Measurements from ENCODE around the gene FAM174C. TPM values are rescaled to one million over a fixed set of nuclear protein-coding genes. Genes with fewer than 3 reads are reported as not detected.

The FAM174C gene
- total RNA-seq, 3 donors from 2014 or later (not counting 1 experiment from before 2014, with no cell fraction given), result 26.6 to 33.4 (median 27.1) TPM

DNA sequence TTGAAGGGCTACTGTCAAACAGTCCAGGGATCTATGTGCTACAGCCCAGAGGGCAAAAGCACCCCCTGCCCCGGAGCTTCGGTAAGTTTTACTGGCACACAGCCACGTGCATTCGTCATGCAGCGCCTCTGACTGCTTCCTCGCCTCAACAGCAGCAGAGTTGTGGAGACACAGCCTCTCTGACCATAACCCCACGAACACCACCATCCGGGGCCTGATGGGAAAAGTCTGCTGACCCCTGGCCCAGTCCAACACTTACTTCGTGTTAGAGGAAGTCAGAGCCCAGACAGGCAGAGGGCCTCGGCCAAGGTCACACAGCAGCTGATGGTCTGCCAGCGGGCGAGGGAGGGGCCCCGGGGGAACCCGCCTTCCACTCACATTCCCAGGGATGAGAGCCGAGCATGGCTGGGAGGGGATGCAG is 42.7 kb upstream of the FAM174C start:
- no peak overlapping the region for H3K27ac Mint-ChIP-seq
- ATAC-seq (no peak), DNase-seq (no peak)
- no peaks in the 10 kb centered on the region for H3K4me1 Mint-ChIP-seq
- Histone ChIP-seq H3K27me3 (ENCODE audit: control insufficient read depth, insufficient read depth, low read length) (peaks cover 8% of the 10 kb centered on the region), H3K4me1 (ENCODE audit: control insufficient read depth, insufficient read depth, low read length) (peaks cover 5% of the 10 kb centered on the region), H3K27ac (ENCODE audit: low read length) (no peak overlapping the region), H3K36me3 (ENCODE audit: control insufficient read depth, insufficient read depth, low read length) (peaks cover 3% of the 10 kb centered on the region), H3K9me3 (ENCODE audit: control insufficient read depth, insufficient read depth, low read length) (no peaks in the 10 kb centered on the region), H3K4me3 (ENCODE audit: low read length) (no peak overlapping the region)
- peaks cover 0 to 3% of the 10 kb centered on the region in 2 donors for H3K27me3 Mint-ChIP-seq (ENCODE audit: low read depth in 2 of 2)
- intact Hi-C loops (cut with micrococcal nuclease), result no loop called here
- H3K36me3 Mint-ChIP-seq, result no peaks in the 10 kb centered on the region
- H3K4me3 Mint-ChIP-seq, result no peak overlapping the region
- 56% methylated on average over 15 of the region's 15 CpGs for WGBS (ENCODE audit: insufficient coverage)
- H3K9me3 Mint-ChIP-seq, result no peaks in the 10 kb centered on the region
- TF ChIP-seq, protein P1, sequence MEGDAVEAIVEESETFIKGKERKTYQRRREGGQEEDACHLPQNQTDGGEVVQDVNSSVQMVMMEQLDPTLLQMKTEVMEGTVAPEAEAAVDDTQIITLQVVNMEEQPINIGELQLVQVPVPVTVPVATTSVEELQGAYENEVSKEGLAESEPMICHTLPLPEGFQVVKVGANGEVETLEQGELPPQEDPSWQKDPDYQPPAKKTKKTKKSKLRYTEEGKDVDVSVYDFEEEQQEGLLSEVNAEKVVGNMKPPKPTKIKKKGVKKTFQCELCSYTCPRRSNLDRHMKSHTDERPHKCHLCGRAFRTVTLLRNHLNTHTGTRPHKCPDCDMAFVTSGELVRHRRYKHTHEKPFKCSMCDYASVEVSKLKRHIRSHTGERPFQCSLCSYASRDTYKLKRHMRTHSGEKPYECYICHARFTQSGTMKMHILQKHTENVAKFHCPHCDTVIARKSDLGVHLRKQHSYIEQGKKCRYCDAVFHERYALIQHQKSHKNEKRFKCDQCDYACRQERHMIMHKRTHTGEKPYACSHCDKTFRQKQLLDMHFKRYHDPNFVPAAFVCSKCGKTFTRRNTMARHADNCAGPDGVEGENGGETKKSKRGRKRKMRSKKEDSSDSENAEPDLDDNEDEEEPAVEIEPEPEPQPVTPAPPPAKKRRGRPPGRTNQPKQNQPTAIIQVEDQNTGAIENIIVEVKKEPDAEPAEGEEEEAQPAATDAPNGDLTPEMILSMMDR (IDR thresholded peaks at IDR 0.05), result no peak

GRCh38 chr19:1233115-1233667 is 42.1 kb upstream of the FAM174C start:
- no peak overlapping the region for H3K27ac ChIP-seq (ENCODE audit: low read length)
- peaks cover 10% of the 10 kb centered on the region for H3K27me3 ChIP-seq (ENCODE audit: control insufficient read depth, insufficient read depth, low read length)
- H3K4me1 ChIP-seq (ENCODE audit: control insufficient read depth, insufficient read depth, low read length), result peaks cover 8% of the 10 kb centered on the region
- DNase-seq, result no peak
- 91% methylated on average over 24 of the region's 24 CpGs for WGBS (ENCODE audit: insufficient coverage)
- H3K36me3 ChIP-seq (ENCODE audit: control insufficient read depth, insufficient read depth, low read length), result peaks cover under 1% of the 10 kb centered on the region
- H3K27me3 Mint-ChIP-seq (ENCODE audit: low read depth in 2 of 2), result peaks cover under 1 to 4% of the 10 kb centered on the region in 2 donors
- H3K4me1 Mint-ChIP-seq, result peaks cover 1% of the 10 kb centered on the region in 2 donors
- no peak overlapping the region for H3K27ac Mint-ChIP-seq
- no peak overlapping the region for H3K4me3 ChIP-seq (ENCODE audit: low read length)
- no peak overlapping the region for H3K4me3 Mint-ChIP-seq
- H3K36me3 Mint-ChIP-seq, result no peaks in the 10 kb centered on the region
- intact Hi-C loops (cut with micrococcal nuclease), result no loop called here
- no peaks in the 10 kb centered on the region for H3K9me3 ChIP-seq (ENCODE audit: control insufficient read depth, insufficient read depth, low read length)
- ATAC-seq, result no peak
- H3K9me3 Mint-ChIP-seq, result no peaks in the 10 kb centered on the region
- TF ChIP-seq, protein P1 (IDR thresholded peaks at IDR 0.05), result no peak

DNA sequence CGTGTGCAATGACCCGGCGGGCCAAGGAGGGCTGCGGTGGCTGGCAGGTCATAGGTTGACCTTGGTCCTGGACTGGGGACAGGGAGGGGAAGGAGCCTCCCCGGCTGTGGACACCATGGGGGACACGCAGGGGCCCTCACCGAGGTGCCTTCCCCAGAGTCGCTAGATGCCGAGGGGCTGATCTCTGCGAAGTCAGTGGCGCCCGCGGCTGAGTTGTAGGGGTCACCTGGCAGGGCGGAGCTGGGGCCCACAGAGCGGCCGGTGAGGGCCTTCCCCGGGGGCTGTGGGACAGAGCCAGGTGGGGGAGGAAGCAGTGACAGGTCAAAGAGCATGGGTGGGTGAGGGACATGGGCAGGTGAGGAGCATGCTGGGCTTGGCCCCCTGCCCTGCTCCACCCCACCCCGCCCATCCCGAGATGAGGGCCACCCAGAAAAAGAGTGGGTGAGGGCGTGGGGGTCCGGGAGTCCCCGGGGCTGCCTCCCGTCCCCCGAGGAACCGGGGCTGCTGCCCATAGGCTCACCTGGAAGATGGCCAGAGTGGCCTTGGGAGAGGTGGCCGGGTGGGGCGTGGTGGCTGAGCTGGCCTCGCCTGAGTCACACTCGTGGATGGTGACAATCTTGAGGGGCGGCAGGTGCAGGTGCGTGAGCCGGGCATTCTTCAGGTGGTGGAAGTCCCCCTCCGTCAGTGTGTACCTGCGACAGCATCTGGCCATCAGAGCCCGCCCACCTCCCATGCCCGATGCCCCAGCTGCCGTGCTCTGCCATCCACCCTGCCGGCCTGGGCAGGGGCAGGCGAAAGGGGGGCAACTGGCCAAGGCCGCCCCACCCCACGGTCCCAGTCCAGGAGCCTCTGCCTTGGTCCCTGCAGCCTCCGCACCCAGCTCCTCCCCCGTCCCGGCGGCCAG is 41.0 kb upstream of the FAM174C start:
- Histone ChIP-seq H3K36me3 (ENCODE audit: control insufficient read depth, insufficient read depth, low read length) (no peaks in the 10 kb centered on the region), H3K27me3 (ENCODE audit: control insufficient read depth, insufficient read depth, low read length) (peaks cover 15% of the 10 kb centered on the region), H3K9me3 (ENCODE audit: control insufficient read depth, insufficient read depth, low read length) (no peaks in the 10 kb centered on the region), H3K4me3 (ENCODE audit: low read length) (no peak overlapping the region), H3K27ac (ENCODE audit: low read length) (no peak overlapping the region), H3K4me1 (ENCODE audit: control insufficient read depth, insufficient read depth, low read length) (peaks cover 16% of the 10 kb centered on the region)
- WGBS (ENCODE audit: insufficient coverage), result 94% methylated on average over 45 of the region's 45 CpGs
- Mint-ChIP-seq H3K36me3 (no peaks in the 10 kb centered on the region), H3K27me3 (ENCODE audit: low read depth in 2 of 2) (peaks cover 10 to 11% of the 10 kb centered on the region in 2 donors), H3K9me3 (no peaks in the 10 kb centered on the region), H3K27ac (no peak overlapping the region), H3K4me3 (no peak overlapping the region), H3K4me1 (peaks cover 10 to 12% of the 10 kb centered on the region in 2 donors)
- ATAC-seq, result no peak
- no peak for DNase-seq
- intact Hi-C loops (cut with micrococcal nuclease), result no loop called here
- TF ChIP-seq, protein P1 (IDR thresholded peaks at IDR 0.05), result no peak
